WTC11 (cell line): ENCODE data around the gene TMED1.

Experiments
- MAX ChIP-seq: sonication (generic); formaldehyde crosslinking; IDR thresholded peaks from 2 replicates; pipeline ENCODE4 v1.8.0; 2022; ENCODE audit warnings: mild to moderate bottlenecking, missing genetic modification reagents
- ZNF423 ChIP-seq: fragments of 250-450 bp; sonication (Bioruptor Pico); IDR thresholded peaks from 2 replicates; pipeline ENCODE4 v2.1.2; 2022; ENCODE audit warnings: mild to moderate bottlenecking, moderate library complexity

GRCh38 chr19:10815969-10816644, 19.9 kb downstream of the TMED1 start:
- TF ChIP-seq ZNF423 (no peak), MAX (CRISPR knock-in tag) (no peak)
